Activated CD4-positive, alpha-beta T cell treated with anti-CD3 and anti-CD28 coated beads, Interleukin-2, Interleukin-6, amounts not matched to agents 100 ng/mL and 50 ng/mL, durations not matched to agents 16 hours and 8 hours (primary cell): Measurements from ENCODE around the gene TRANK1.
A peak's percentile ranks its signal among the peaks of the same experiment; 100 is the strongest.
"Not testable (repeated sequence)": the region's sequence is repeated elsewhere in the genome, so short reads cannot be mapped to it uniquely, and the experiment has no call there.

Experiments used
- DNase-seq: peaks from one replicate; pipeline ENCODE4 v3.0.0-alpha.2; 2020

The TRANK1 gene

GRCh38 chr3:36890261-36890660 lies 54.6 kb downstream of the TRANK1 start:
- DNase-seq, result no peak

GRCh38 chr3:36881735-36882134 lies 63.1 kb downstream of the TRANK1 start:
- no peak for DNase-seq

GRCh38 chr3:36879842-36880241 lies 65.0 kb downstream of the TRANK1 start:
- DNase-seq, result not testable (repeated sequence)

DNA sequence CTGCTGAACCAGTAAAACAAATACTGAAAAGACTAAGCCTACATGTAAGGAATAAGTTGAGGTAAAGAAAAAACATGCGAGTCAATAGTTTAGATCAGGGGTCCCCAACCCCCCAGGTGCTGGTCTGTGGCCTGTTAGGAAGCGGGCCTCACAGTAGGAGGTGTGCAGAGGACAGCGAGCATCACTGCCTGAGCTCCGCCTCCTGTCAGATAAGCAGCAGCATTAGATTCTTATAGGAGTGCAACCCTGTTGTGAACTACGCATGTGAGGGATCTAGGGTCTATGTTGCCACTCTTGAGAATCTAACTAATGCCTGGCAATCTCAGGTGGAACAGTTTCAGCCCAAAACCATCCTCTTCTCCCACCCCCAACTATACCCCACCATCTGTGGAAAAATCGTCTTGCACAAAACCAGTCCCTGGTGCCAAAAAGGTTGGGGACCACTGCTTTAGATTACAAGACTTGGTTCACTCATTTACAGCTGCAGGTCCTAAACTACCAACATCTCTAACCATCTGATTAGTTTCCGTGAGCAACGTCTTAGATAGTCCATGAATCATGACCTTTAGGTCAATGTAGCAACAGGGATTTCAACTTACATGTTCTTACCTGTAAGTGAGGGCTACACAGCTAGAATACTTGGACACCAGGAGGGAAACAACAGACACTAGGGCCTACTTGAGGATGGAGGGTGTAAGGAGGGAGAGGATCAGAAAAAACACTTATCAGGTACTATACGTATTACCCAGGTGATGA lies 66.7 kb downstream of the TRANK1 start:
- no peak for DNase-seq

DNA sequence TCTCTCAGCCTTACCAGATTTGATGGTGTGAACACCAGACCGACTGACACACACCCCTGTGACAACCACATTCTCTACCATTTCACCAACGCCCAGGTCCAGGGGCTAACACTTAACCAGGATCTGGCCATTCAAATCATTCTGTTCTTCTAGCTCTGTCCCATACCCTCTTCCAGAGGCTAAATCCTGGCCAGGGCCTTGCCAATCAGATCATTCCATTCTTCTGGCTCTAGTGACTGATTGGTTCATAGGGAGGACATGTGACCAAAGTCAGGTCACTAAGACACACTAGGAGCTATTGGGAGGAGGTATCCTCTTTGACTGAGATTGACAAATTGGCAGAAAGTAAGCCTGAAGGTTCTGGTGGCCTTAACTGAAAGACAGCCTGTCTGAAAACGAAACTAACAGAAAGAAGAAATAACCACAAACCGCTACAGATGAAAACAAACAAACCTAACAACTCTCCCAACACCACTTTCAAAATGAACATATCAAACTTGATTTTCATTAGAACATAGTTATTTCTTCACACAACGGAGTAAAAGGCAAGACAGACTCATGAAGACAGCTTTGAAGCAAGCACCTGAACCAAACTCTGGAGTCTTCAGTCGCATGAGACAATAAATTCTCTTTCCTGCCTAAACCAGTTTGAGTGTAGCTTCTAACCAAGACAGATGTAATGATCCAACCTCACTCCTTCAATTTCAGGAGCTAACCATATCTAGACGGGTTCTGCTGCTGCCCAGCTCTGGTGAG lies 68.5 kb downstream of the TRANK1 start:
- DNase-seq, result peak; percentile 89

DNA sequence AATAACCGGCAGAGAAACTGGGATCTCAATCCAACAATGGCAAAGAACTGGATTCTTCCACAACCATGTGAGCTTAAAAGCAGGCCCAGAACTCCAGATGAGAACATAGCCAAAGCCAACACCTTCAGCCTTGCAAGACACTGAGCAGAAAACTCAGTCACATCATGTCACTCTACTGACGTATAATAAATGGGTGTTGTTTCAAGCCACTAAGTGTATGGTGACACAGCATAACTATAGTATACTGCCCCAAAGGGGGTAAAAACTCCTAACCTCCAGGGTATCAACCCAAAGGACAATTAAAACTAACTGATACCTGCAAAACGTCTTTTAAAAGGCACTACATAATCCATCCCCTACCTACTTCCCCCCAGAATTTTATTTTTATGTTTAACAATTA lies 69.5 kb downstream of the TRANK1 start:
- no peak for DNase-seq

DNA sequence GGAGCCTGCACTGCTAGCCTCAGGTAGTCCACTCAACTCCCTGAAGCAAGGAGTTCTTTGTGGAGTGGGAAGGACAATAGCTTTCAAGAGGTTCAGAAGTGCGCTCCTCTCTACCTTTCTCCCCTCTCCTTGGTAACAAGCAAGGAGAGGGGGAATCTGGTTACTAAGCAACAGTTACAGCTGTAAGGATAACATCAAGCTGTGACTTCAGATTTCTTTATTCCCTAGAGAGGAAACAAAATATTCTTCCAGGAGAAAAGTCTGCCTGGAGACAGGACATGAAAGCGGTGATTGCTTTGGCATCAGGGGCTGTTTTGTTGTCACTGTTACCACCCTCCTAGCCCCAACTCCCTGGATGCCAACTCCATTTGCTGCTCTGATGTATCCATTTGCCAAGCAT lies 70.4 kb downstream of the TRANK1 start:
- DNase-seq, result no peak

GRCh38 chr3:36871379-36872126 lies 73.3 kb downstream of the TRANK1 start:
- DNase-seq, result no peak

- DNase-seq, result peak; percentile 65
Measured at GRCh38 chr3:36868614-36869436, 76.0 kb downstream of the TRANK1 start.

GRCh38 chr3:36867810-36868209 lies 77.0 kb downstream of the TRANK1 start:
- no peak for DNase-seq

- DNase-seq, result no peak
Measured at GRCh38 chr3:36866368-36866767, 78.5 kb downstream of the TRANK1 start.

DNA sequence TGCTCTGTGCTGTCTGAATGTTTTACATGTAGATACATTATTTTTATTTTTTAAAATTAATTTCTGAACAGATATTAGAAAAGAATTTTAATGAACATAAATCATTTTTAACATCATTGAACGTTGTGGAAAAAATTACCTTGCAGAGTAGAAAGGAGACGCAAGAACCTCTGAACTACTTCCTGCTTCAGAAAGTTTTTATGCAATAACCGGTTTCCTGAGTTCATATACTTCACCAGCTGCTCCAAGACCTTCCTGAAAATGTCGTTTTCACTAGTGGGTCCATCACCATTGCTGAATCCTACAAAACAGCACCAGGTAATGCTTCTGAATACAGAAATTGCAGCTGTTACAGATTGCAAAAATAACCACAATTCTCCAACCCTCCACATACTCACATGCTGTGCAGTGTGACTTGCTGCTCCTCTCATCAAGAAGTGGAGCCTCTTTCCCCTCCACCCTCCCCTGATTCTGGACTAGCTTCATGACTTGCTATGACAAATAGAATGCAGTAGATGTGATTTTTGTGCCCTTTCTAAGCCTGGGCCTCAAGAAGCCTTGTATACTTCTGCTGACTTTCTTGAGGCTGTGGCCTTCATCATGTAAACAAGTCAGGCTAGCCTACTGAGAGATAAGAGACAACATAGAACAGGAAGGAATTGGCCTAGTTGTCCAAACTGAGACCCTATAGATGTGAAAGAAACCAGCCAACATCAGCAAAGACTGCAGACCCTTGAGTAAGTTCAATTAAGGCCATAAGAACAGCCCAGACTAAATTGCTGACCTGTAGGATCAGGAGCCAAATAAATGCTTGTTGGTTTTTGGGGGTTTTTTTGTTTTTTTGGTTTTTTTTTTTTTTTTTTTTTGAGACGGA lies 80.4 kb downstream of the TRANK1 start:
- no peak for DNase-seq

GRCh38 chr3:36862076-36862755 lies 82.6 kb downstream of the TRANK1 start:
- no peak for DNase-seq

GRCh38 chr3:36859494-36859893 lies 85.4 kb downstream of the TRANK1 start:
- no peak for DNase-seq

- DNase-seq, result no peak
Measured at GRCh38 chr3:36852071-36852470, 92.8 kb downstream of the TRANK1 start.

- no peak for DNase-seq
Measured at GRCh38 chr3:36850743-36851142, 94.1 kb downstream of the TRANK1 start.

DNA sequence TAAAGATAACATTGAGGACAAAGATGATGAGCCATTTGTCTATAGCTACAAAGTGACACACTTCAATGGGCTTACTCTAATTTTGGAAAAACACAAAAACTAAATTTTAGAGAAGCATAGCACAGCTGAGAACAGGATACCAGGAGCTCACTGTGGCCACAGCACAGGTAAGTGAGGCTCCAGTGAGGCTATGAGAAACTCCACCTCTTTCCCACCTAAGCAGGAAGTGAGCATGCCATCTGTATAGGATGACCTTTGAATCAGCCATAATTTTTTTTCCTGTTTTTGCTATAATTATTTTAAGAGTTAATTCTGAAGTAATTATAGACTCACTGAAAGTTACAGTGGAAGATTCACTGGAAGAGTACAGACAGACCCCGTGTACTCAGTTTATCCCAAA lies 98.4 kb downstream of the TRANK1 start:
- no peak for DNase-seq

GRCh38 chr3:36843065-36844051 lies 101.5 kb downstream of the TRANK1 start:
- DNase-seq, result peak; percentile 74

DNA sequence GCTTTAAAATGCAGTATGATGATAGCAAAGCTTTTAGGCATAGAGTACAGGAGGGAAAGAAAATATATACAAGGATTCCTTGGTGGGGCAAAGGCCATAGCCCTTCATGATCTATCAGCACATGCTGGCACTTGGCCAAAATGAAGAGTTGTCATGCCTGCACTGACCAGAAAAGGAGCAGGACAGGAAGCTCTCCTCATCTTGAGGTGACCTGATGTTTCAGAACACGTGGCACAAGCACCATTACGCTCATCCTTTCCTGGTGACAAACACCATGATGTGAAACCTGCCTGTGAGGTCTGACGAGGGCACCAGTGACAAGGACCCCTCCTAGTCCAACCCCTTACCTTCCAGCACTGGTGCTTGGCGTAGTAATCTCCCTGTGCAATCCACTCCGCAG lies 102.6 kb downstream of the TRANK1 start:
- peak; percentile 7 for DNase-seq

DNA sequence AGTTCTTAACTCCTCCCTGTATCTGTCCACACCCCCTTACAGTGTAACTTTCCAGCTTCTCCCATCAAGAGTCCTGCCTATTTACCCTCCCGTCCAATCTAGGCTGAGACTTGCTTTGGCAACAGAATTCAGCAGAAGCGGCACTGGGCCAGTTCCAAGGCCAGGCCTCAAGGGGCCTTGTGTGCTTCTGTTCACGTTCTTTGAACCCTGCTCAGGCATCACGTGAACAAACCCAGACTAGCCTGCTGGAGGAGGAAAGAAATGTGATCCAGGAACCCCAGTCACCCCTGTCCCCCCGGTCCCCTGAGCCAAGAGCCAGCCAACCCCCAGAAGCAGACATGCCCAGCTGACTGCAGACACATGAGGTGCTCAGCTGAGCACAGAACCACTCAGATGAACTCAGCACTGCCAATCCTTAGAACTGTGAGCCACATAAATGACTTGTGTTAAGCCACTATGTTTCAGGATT lies 104.4 kb downstream of the TRANK1 start:
- no peak for DNase-seq
